WTC11 (cell line): ENCODE data around the gene SVBP.

ENCODE experiments used
- ATF6 ChIP-seq: sonication (generic); formaldehyde crosslinking; IDR thresholded peaks from 2 replicates; pipeline ENCODE4 v1.8.1; 2023; ENCODE audit warnings: mild to moderate bottlenecking, missing genetic modification reagents
- CTCF ChIP-seq: fragments of 200-600 bp; IDR thresholded peaks from 2 replicates; pipeline ENCODE4 v1.8.0; 2022; ENCODE audit warnings: antibody characterized with exemption
- ZNF121 ChIP-seq: sonication (generic); formaldehyde crosslinking; IDR thresholded peaks from 2 replicates; pipeline ENCODE4 v1.8.0; 2023; ENCODE audit warnings: missing genetic modification reagents
- ZNF281 ChIP-seq: sonication (generic); formaldehyde crosslinking; IDR thresholded peaks from 2 replicates; pipeline ENCODE4 v1.8.0; 2023; ENCODE audit warnings: mild to moderate bottlenecking, missing genetic modification reagents

- TF ChIP-seq CTCF (no peak), ATF6 (no peak), ZNF121 (CRISPR knock-in tag) (no peak), ZNF281 (CRISPR knock-in tag) (no peak)
Observed at GRCh38 chr1:42848823-42849537, 31.8 kb upstream of the SVBP start.
